ENCODE data around the gene CCNA2. TPM values are rescaled to one million over a fixed set of nuclear protein-coding genes. Genes with fewer than 3 reads are reported as not detected.

Gene CCNA2
- 19.9 TPM for total RNA-seq

DNA sequence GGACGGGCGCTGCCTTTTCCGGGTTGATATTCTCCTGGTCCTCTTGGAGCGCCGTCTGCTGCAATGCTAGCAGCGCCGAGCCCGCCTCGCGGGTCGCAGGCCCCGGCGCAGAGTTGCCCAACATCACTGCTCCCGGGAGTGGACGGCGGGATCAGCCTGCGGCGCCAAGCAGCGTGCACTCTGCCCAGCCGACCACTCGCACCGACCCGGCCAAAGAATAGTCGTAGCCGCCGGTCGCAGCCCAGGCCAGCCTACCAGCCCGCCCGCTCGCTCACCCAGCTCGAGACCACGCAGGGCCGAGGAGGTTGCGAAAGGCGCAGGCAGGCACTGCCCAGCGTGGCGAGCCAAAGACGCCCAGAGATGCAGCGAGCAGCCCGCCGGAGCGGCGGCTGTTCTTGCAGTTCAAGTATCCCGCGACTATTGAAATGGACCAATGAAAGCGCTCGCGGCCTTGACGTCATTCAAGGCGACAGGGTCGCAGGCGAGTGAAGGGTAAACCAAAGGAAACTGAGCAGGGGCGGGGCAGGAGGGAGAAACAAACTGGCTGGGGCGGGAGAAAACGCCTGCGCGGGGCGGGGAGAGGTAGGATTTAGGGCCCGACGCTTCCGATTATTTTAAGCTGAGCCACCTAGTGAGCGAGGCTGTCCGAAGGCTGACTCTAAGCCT lies at the start of gene CCNA2:
Gene CCNA2, minus strand, starts transcription at position 379 of the 666 bp plus-strand sequence. Its CDS starts 255 bp downstream, at position 124.

DNA sequence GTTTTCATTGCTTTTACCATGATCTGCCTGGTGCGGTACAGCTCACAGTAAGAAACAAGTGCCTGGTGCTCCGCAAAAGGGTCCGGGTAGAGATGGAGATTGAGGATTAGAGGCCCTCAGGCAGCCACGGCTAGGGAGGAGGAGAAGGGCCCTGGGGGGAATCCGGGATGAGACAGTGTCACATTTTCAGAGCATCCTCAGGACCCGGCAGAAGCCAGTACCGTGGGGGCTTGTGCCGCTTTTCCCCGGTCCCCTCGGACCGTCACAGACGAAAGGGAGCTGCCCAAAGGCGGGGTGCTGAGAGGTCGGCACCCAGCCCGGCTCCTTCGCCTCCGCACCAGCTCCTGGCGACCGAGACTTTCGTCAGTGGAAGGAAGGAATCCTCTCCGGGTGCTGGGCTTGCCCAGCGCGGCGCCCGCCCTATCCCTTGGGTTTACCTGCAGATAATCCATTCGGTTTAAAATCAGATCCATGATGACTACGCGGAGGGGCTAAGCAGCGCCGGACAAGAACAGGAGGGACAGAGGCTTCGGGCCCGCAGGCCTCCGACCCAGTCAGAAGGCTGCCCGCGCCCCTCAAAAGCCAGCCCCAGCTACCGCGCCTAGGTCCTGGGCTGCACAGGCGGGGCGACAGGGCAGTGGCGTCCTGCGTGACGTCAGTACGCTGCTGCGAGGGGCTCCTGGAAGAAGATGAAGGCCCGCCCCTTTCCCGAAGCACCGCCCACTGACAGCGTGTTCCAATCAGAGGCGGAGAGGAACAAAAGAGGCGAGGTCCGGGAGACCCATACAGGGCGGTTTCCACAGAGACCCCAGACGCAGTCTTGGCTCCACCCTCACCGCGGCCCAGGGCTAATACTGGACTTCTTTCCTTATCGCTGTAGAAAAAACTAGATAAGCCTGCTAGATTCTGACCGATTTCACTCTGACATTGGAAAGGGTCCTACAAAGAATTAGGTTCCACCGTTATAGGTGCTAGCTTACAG lies 46.4 kb upstream of the CCNA2 start, which contains the start of gene BBS7:
Gene BBS7, minus strand, starts transcription at position 634 of the 982 bp plus-strand sequence. Its CDS starts 161 bp downstream, at position 473.

DNA sequence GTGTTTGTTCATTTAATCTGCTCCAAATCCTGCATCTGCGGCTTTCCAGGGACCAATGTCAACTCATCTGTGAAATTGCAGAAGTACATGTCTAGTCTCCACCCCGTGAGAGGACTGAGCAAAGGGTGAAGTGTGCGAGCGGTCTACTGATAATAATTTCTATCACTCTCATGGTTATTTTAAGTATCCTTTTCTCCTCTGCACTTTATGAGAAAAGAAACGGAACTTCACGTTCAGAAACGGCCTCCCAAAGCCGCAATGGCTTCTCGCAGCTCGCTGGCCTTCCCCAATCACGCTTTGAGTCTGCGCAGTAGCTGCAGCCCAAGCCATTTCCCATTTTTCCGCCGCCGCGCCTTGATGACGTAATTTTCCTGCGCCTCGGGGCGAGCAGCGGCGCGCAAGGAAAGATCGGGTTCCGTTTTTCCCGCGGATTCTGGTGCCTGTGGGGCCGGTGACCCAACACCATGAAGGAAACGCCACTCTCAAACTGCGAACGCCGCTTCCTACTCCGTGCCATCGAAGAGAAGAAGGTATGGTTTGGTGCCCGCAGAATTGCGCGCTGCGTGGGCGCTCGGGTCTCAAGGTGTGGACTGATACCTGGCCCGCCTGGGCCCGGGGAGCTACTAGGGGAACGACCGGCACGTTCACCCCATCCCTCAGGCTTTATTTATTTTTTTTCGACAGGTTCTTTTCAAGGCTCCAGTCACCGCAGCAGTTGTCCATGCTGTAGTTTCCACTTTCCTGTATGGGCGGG lies 22.5 kb downstream of the CCNA2 start, which contains the start of gene EXOSC9:
Gene EXOSC9, plus strand, starts transcription at position 363 of the 754 bp plus-strand sequence. Its CDS starts 102 bp downstream, at position 465.

Other genes starting within 250 kb of the CCNA2 start
- gene ANXA5, start 126.9 kb downstream of the CCNA2 start, total RNA-seq = 163 TPM
- 0.23 TPM for gene SMIM43, start 58.7 kb downstream of the CCNA2 start, total RNA-seq
- 18.2 TPM for gene EXOSC9, start 22.6 kb downstream of the CCNA2 start, total RNA-seq
- 15.6 TPM for gene BBS7, start 46.6 kb upstream of the CCNA2 start, total RNA-seq
- 2.9 TPM for gene TRPC3, start 128.2 kb upstream of the CCNA2 start, total RNA-seq

Data from metanephros (tissue), 1 donor.